IPS-11a (cell line): ENCODE results near the gene TST.

ENCODE experiments used
- H3K4me3 ChIP-seq: one replicate; pipeline ENCODE4 v1.5.1; 2013; ENCODE audit warnings: low read depth, low read length, control low read depth

The TST gene

DNA sequence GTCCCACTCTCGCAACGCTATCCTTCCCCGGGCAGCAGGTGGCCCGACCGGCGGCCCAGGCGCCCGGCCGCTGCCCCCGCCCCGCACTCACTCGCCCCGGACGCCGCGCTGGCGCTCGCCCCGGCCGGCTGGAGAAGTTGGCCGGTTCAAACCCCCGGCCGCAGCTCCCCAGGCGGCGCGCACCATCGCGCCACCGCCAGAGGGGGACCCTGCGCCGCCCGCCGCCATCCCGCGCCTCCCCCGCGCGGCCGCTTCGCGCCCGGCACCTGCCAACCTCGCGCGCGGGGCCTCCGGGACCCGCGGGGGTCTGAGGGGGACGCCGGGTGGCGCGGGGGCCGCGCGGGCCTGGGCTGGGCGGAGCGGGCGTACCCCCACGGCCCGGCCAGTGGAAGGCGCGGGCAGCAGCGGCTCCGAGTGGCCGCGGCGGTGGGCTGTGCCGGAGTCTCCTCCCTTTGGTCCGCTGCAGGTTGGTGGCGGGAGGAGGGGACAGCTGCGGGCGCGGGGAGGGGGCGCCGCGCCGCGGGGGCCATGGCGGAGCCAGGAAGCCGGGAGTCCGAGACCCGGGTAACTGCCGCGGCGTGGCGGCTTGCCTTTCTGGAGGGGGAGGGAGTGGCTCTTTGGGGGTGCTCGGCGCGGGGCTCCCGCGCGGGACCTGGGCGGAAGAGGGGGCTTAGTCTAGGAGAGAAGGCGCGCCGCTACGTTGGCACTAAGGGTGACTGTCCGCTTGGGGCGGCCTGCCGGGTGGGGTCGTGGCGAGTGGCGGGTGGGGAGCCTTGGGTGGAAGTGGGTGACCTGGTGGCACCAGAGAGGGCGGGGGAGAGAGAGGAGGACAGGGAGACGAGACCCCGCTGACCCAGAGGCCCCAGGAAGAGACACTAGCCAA is at the start of gene TST, which contains the start of gene MPST:
Gene TST (minus strand): TSS at position 139 of the 883 bp plus-strand sequence. CDS start 715 bp downstream, outside the sequence.
Gene MPST (plus strand): TSS at position 434 of the 883 bp plus-strand sequence. CDS start 95 bp downstream, at position 529.
- peak within 1 kb of the TSS; percentile 77 for H3K4me3 ChIP-seq

GRCh38 chr22:37068859-37069258 is 49.6 kb upstream of the TST start:
- peak overlapping the region; percentile 13 for H3K4me3 ChIP-seq

GRCh38 chr22:37067428-37067827 is 48.2 kb upstream of the TST start:
- H3K4me3 ChIP-seq, result no peak overlapping the region

GRCh38 chr22:37065961-37066360 is 46.7 kb upstream of the TST start:
- H3K4me3 ChIP-seq, result no peak overlapping the region

GRCh38 chr22:37065180-37065579 is 45.9 kb upstream of the TST start:
- H3K4me3 ChIP-seq, result no peak overlapping the region

DNA sequence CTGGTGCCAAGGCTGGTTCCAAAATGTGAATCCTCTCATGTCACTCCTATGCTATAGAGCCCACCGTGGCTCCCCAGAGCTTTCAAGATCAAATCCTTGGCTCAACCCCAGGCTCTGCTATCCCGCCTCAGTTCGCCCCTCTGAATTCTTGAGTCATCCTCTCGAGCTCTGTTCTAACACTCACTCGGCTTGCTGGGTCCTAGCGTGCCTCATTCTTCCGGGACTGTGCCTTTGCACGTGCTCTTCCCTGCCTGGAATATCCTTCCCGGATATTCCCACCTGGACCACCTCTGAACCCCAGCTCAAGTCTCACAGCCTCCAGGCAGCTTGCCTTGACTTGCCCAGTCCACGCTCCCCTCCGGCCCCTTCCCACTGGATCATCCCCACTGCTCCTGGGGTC is 45.3 kb upstream of the TST start:
- no peak overlapping the region for H3K4me3 ChIP-seq

DNA sequence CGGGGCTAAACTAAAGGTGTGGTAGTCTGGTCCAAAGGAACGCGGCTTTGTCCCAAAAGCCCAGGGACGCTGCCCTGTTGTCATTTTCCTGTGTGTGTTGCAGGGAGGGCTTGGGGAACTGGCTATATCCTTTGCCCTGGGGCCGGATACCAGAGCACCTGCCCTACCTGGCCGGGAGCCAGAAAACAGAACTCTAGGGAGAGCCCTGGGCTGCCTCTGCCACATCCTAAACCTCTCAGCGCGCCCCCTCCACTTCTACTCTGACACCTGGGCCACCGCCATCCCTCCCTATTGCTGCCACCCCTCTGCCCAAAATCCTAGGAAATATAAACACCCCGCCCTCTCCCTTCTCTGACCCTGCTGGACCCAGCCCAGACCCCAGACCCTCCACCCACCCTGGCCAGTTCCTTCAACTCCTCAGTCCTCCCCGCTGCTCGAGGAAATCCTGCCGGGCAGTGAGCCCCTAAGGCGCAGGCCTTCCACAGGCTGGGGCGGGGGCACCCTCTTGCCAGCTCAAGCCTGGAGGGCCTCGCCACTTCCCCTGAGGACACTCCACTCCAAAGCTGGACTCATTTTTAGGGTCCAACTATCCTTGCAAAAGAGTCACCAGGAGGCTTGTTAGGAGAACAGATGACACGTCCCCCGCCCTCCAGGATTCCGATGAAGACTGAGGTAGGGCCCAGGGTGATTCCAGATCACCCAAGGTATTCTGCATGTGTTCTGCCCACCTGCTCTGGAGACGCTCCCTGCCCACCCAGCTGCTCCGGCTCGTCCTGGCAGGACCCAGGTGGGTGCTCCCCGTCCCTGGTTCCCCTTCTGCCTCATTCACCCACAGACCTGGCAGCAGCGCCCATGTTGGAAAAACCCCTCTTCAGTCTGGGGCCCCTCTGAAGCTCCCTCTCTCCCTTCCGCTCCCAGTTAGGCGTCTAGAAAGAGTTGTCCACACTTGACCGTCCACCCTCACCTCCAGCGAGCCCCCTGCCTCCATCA is 44.5 kb upstream of the TST start:
- H3K4me3 ChIP-seq, result no peak overlapping the region

DNA sequence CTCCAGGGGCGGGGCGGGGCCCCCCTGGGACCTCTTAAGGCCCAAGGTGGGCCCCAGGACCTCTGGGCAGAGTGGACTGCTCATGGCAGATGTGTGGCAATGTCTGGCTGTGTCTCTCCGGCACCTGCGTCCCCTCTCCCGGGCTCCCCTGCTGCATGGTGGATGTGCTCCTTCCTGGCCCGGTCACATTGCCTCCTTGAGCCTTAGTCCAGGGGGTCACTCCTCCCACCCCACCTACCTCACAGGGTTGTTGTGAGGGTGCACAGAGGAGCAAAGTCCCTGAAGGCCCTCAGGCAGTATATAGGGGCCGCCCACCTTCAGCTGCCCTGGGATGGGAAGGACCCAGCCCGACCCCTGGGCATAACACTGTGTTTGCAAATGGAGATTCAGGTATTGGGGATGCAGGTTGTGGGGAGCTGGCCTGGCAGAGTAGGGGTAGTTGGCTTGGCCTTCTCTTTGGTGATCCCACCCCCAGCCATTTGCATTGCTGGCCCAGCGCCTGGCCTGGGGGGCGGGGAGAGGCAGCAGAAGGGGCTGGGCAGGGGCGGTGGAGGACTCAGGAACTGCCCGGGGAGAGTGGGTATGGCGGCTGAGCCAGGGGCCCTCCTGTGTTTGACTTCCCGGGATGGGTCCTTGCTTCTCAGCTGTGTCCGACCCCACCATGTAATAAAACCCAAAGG is 43.6 kb upstream of the TST start:
- H3K4me3 ChIP-seq, result no peak overlapping the region

GRCh38 chr22:37062376-37062675 is 43.1 kb upstream of the TST start:
- H3K4me3 ChIP-seq, result no peak overlapping the region

DNA sequence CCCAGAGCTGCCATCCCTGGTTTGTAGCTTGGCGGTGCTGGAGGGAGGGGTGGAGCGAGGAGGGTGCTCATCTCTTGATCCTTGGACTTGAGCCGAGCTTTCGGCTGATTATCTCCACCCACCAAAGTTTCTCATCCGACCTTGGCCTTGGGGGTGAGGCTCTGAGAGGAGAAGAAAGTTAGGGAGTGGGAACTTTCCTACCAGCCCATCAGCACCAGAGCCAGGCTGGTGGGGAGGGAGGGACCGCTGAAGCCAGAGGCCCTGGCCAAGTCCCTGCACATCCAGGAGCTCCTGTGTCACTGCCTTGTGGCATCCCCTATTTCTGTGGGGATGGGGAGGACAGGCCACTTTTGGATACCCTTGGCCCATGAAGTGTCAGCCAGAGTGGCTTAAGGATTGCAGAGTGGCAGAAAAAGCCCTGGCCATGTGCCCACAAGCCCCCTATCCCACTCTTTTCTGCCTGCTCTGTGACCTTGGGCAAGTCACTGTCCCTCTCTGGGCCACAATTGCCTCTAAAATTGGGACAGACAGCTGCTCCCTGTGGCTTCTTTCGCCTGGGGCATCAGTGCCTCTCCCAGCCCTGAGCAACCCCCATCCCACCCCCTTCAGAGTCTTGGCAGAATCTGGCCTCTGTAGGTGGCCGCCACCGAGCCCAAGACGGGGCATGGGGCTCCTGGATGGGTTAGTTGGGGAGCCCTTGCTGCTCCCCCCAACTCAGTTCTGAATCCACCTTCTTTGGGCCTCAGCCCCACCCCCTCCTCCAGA is 42.5 kb upstream of the TST start:
- no peak overlapping the region for H3K4me3 ChIP-seq

- no peak overlapping the region for H3K4me3 ChIP-seq
These were observed 41.8 kb upstream of the TST start for GRCh38 chr22:37060801-37061610.

DNA sequence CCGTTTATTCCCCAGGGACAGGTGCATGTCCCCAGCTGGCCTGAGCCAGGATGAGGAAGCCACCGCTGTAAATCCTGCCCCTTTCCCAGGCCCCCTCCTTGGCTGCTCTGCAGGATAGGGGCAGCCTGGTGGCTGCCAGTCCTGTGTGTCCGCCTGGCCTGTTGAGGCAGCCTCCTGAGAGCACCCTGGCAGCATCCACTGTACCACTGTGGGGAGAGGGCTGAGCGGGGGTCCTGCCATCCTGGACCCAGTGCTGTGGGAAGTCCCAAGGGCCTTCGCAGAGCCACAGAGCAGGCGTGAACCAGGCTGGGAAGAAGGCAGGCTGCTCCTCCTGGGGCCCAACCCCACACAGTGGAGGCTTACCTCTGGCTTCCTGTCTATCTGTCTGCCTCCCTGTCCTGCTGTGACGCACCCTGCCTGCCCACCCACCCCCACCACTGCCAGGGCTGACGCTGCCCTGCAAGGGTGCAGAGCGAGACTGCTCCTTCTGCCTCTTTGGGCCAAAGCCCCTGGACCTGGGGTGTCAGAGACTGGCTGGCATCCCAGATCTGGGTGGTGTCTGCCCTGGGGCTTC is 40.7 kb upstream of the TST start:
- H3K4me3 ChIP-seq, result no peak overlapping the region

- H3K4me3 ChIP-seq, result no peak overlapping the region
These were observed 39.9 kb upstream of the TST start for GRCh38 chr22:37058917-37059701.

DNA sequence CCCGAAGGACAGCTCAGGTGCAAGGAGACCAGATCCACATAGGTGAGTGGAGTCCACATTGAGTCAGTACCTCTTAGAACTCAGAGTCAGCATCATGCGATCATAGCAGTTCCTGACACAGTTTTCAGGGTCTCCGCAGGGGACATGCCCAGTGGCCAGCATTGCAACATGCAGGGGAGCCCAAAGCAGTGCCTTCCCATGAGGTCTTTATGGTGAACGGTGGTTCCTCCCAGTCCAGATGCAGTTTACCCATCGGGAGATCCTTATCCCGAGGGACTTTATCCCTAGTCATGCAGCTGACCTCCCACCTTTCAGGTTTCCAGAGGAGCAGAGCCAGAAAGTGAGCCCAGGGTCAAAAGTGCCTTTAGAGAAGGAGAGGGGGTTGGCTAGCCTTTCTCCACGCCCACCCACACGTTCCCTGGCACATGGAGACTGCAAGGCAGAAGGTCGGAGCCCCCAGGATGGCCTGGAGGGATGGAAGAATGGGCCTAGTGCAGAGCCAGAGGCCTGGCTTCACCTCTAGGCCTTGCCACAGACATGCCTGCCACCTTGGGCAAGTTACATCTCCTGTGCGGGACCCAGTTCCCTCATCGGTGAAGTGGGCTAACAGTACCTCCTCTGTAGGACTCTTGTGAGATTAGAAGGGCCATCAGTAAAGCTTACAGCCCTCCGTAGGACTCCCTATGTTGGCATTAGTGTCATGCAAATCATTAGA is 38.7 kb upstream of the TST start:
- no peak overlapping the region for H3K4me3 ChIP-seq

DNA sequence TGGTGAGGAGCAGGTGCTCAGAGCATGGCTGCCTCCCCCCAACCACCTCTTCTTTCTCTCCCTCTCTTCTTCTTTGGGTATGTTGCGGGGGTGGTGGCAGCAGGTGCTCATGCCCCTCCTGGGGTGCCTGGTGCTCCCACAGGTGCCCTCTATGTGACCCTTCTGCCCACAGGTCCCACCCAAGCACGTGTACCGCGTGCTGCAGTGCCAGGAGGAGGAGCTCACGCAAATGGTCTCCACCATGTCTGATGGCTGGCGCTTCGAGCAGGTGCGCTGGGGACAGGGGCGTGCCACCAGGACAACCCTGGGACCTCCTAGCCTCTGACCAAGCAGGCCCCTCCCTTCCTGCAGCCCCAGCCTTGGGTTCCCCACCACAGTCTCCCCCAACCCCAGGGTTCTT is 38.0 kb upstream of the TST start:
- no peak overlapping the region for H3K4me3 ChIP-seq

GRCh38 chr22:37056246-37056645 is 37.0 kb upstream of the TST start:
- no peak overlapping the region for H3K4me3 ChIP-seq

DNA sequence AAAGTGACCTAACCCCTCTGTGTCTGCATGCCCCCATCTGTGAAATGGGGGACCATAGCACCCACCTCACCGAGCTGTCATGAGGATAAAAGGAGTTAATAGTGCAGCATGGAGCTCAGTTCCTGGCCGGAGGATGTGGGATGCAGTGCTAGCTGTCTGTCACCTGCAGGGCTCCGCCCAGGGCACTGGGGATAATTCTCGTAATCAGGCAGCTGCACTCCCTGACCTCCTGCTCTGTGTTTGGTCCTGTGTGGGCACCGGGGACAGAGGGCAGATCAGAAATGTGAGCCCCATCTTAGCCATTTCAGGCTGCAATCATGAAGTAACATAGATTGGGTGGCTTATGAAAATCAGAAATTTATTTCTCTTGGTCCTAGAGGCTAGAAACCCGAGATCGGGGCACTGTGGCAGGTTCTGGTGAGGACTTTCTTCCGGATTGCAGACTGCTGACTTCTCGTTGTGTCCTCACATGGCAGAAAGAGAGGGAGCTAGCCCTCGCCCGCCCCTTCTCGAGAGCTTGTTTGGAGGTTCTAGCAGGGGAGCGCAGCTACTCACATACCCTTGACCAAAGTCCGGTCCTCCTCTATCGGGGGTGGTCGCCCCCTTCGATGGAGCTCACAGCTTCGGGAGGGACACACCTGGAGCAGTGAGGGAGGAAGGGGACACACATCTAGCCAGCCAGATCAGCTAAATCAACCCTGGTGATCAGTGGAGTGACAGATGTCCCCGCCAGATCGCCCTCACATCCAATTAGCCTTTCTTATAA is 35.5 kb upstream of the TST start:
- H3K4me3 ChIP-seq, result no peak overlapping the region
